Stomach (tissue), 4 donors: ENCODE data around the gene GOLGA6L1.
"Not testable (repeated sequence)": the region's sequence is repeated elsewhere in the genome, so short reads cannot be mapped to it uniquely, and the experiment has no call there.

Experiments
- POLR2A ChIP-seq, 4 donors: fragments of 450-650 bp; IDR thresholded peaks; one replicate each; pipeline ENCODE4 v1.6.1; 2016; ENCODE audit warnings: antibody characterized with exemption in 4 of 4, control low read depth in 2 of 4, mild to moderate bottlenecking in 1 of 4, moderate library complexity in 1 of 4
- POLR2AphosphoS5 ChIP-seq, 3 donors: sonication (generic); formaldehyde crosslinking; IDR thresholded peaks; one replicate each; pipeline ENCODE4 v1.6.1; 2016; ENCODE audit warnings: antibody characterized with exemption in 3 of 3

GRCh38 chr15:23180547-23180927 is 43.9 kb upstream of the GOLGA6L1 start:
- not testable (repeated sequence) for TF ChIP-seq POLR2A, POLR2AphosphoS5 (IDR thresholded peaks at IDR 0.05)
